UCSD-AML1 (cell line): ENCODE data around the gene C9orf43.
"Not testable (repeated sequence)": the region's sequence is repeated elsewhere in the genome, so short reads cannot be mapped to it uniquely, and the experiment has no call there.

Experiments used
- DNase-seq: peaks from one replicate; lab custom pipeline; 2025; ENCODE audit not compliant: unreplicated experiment; lab: John Stamatoyannopoulos, UW

Gene C9orf43, protein sequence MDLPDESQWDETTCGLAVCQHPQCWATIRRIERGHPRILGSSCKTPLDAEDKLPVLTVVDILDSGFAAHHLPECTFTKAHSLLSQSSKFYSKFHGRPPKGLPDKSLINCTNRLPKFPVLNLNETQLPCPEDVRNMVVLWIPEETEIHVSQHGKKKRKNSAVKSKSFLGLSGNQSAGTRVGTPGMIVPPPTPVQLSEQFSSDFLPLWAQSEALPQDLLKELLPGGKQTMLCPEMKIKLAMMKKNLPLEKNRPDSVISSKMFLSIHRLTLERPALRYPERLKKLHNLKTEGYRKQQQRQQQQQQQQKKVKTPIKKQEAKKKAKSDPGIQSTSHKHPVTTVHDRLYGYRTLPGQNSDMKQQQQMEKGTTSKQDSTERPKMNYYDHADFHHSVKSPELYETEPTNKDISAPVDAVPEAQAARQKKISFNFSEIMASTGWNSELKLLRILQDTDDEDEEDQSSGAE

DNA sequence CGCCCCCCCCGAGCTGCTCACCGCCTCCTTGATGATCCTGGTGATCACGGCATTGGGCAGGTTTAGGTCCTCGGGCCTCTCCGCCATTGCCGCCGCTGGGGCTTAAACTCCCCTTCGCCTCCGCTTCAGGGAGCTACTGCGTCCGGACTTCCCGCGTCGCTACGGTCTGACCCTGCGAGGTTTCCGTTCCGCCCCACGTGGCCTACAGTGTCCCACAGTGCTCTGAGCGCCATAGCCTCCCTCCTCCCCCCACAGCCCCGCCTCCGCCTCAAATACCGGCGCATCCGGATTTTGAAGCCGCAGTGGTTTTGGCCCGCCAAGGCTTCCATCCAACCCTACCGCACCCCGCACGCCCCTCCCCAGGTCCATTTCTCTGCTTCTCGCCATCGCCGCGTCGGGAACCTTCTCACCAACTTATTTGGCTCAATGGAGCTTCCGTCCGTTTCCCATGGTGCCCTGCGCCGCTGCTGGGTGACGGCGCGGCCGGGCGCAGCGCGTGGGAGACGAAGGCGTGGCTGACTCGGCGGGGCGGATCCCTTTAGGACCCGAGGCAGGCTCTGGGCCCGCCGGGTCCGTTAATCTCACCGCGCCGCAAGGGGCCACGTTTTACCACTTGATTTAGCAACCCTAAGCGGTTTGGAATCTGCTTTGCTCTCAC is at the start of gene C9orf43, which contains the start of gene POLE3:
Gene C9orf43, plus strand, starts transcription at position 541 of the 658 bp plus-strand sequence. CDS start 2,747 bp downstream, outside the sequence.
Gene POLE3, minus strand, starts transcription at position 469 of the 658 bp plus-strand sequence. Its CDS starts 382 bp downstream, at position 87.
- peak; percentile 98 for DNase-seq

GRCh38 chr9:113361304-113362018 is 49.1 kb upstream of the C9orf43 start:
- DNase-seq, result no peak

GRCh38 chr9:113363336-113363735 is 47.2 kb upstream of the C9orf43 start:
- no peak for DNase-seq

DNA sequence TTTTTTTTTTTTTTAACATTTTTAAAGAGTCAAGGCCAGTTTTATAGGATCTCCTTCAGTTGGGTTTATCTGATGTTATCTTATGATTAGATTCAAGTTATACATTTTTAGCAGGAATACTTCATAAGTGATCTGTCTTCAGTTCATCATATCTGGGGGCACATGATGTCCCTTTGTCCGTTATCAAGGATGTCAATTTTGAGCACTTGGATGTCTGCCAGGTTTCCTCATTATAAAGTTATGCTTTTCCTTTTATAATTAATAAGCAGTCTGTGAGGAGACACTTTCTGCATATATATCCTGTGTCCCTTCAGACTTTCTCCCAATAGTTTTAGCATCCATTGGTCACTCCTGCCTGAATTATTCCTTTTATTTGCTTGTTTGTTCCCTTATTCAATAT is 45.6 kb upstream of the C9orf43 start:
- DNase-seq, result no peak

GRCh38 chr9:113365652-113366051 is 44.9 kb upstream of the C9orf43 start:
- not testable (repeated sequence) for DNase-seq

DNA sequence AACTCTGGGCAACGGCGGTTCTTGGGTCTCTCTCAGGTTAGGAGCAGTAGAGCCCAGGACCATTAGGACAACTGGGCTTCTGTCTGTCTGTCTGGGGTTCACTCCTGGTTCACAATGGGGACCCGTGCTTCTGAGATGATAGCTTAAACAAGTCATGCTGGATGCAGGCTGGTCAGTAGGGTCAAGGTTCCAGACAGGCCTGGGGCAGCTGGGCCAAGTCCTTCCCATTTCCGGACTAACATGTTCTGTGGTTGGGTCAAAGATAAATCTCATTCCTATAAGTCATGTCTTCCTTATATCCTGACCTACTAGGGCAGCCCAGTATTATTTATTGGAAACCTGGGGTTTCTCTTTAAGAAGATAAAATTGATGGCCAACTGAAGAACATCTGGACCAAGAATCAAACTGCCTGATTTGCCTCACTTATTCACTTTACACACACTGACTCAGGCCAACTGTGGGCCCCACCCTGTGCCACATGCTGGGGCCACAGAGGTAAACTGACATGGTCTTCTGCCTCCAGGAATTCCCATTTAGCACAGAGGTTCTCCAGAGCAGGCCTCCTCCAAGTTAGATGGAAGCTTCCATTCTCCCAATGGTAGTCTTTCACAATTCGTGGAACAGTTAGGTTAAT is 42.1 kb upstream of the C9orf43 start:
- DNase-seq, result no peak

GRCh38 chr9:113368982-113369854 is 41.3 kb upstream of the C9orf43 start:
- no peak for DNase-seq

DNA sequence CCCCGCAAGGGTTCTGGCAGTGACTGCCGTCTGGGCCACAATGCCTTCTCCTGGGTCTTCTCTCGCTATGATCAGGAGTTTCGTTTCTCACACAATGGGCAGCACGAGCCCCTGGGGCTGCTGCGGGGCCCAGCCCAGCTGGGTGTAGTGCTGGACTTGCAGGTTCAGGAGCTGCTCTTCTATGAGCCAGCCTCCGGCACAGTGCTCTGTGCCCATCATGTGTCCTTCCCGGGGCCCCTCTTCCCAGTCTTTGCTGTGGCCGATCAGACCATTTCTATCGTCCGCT is 40.7 kb upstream of the C9orf43 start:
- DNase-seq, result no peak

DNA sequence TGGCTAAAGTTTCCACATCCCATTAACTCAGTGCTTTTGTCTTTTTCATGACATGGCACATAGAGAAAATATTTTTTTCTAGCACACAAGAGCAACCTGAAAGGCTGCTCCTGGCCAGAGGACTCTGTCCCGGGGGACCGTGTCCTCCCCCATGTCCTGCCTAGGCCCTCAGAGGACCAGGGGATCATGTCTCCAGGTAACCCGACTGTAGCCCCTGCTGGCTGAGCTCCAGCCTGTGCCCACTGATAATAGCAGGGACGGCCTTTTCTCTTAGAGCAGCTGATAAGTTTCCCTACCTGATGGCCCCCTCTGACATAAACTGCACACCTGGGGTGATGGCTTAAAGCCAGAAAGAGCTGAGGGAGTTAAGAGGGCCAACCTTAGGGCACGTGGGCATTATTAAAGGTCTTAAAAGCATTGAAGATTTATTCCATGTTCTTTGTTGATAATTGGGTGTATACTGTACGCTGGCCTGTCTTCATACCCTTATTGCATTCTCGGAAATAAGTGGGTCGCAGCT is 39.7 kb upstream of the C9orf43 start:
- no peak for DNase-seq

- DNase-seq, result no peak
Measured at GRCh38 chr9:113372059-113372458, 38.5 kb upstream of the C9orf43 start.

DNA sequence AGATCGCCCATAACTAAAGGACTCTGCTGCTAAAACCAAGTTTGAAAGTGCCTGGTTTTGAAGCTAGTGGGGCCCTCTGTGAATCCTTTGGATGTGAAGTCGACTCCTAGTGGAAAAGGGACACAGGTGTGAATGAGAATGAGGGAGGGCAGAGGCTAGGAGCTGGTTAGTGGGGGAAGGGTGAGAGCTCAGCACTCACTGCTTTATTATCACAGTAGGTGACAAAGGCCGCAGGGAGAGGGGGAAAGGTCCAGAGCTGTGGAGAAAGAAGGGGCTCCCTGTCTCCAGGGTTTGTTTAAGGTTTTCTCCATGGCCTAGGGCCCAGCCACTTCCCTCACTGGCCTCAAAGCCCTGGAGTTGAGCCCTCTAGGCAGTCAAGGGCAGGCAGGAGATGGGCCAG is 37.3 kb upstream of the C9orf43 start:
- DNase-seq, result no peak

DNA sequence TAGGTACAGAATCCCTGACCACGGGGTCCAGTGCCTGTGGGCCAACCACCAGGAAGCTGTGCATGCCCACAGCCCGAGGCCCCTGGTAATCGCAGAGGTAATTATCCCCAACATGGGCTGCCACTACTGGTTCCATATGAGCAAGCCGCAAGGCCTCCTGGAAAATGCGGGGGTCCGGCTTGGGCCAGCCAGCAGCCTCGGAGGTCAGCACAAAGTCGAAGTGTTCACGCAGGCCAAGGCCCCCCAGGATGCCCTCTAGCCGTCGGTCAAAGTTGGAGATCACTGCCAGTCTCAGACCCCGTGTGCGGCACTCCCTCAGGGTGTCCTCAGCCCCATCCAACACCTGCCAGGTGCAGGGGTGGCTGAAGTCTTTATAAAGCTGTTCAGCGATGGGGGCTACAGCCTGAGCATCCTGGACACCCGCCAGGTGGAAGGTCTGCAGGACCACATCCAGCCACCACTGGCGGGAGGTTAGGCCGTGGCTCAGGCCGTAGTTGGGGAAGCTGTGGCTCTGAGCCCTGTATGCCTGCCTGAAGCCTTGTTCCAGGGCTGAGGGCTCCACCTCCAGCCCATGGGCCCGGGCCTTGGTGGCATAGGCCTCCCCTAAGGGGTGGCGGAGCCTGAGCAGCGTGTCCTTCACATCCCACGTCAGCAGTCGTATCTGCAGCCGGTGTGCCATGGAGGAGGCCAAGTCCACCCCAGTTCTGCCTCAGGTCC is 36.7 kb upstream of the C9orf43 start:
- no peak for DNase-seq

GRCh38 chr9:113375057-113376023 is 35.2 kb upstream of the C9orf43 start:
- DNase-seq, result no peak

- DNase-seq, result peak; percentile 75
Measured at GRCh38 chr9:113376634-113377567, 33.6 kb upstream of the C9orf43 start, which contains the start of gene HDHD3. Gene HDHD3 (minus strand): TSS chr9:113376986. CDS start chr9:113374354, 2,632 bp downstream.

- DNase-seq, result not testable (repeated sequence)
Measured at GRCh38 chr9:113379094-113379828, 31.3 kb upstream of the C9orf43 start.

GRCh38 chr9:113379829-113380210 is 30.7 kb upstream of the C9orf43 start:
- not testable (repeated sequence) for DNase-seq
